HepG2 (cell line): ENCODE measurements around the gene LGALS4. TPM values are rescaled to one million over a fixed set of nuclear protein-coding genes. Genes with fewer than 3 reads are reported as not detected.
A peak's percentile ranks its signal among the peaks of the same experiment; 100 is the strongest.

Experiments
- ELF4 ChIP-seq: sonication (generic); formaldehyde crosslinking; IDR thresholded peaks from 2 replicates; pipeline ENCODE4 v1.5.0; 2020; ENCODE audit warnings: missing genetic modification reagents, mild to moderate bottlenecking, moderate library complexity, borderline replicate concordance
- HNRNPL ChIP-seq: fragments of 200-400 bp; formaldehyde crosslinking; IDR thresholded peaks from 2 replicates; pipeline ENCODE4 v1.6.1; 2017; ENCODE audit warnings: mild to moderate bottlenecking, low read depth, low read length
- HOXA3 ChIP-seq: sonication (generic); formaldehyde crosslinking; IDR thresholded peaks from 2 replicates; pipeline ENCODE4 v1.5.0; 2020; ENCODE audit warnings: missing genetic modification reagents
- KDM2A ChIP-seq: sonication (generic); formaldehyde crosslinking; IDR thresholded peaks from 2 replicates; pipeline ENCODE4 v1.4.0; 2020; ENCODE audit warnings: low read depth, missing genetic modification reagents, borderline replicate concordance
- KLF13 ChIP-seq: sonication (generic); formaldehyde crosslinking; IDR thresholded peaks from 2 replicates; pipeline ENCODE4 v1.4.0; 2020; ENCODE audit warnings: mild to moderate bottlenecking, missing genetic modification reagents
- KLF16 ChIP-seq, 2 experiments: sonication (generic) in 1 of 2; formaldehyde crosslinking in 1 of 2; IDR thresholded peaks; 2 replicates each; pipeline versions ENCODE4 v1.6.1 to v1.8.0; 2016 to 2023; ENCODE audit warnings: missing genetic modification reagents in 2 of 2, missing compliant biosample characterization in 1 of 2
- KMT2A ChIP-seq: sonication (generic); formaldehyde crosslinking; IDR thresholded peaks from 2 replicates; pipeline ENCODE4 v1.4.0; 2020; ENCODE audit warnings: missing genetic modification reagents
- MLXIP ChIP-seq: sonication (generic); formaldehyde crosslinking; IDR thresholded peaks from 2 replicates; pipeline ENCODE4 v1.9.0; 2021; ENCODE audit warnings: missing genetic modification reagents, borderline replicate concordance
- MYPOP ChIP-seq: sonication (generic); formaldehyde crosslinking; IDR thresholded peaks from 2 replicates; pipeline ENCODE4 v1.8.1; 2023; ENCODE audit warnings: mild to moderate bottlenecking, moderate library complexity, missing genetic modification reagents
- NFKB2 ChIP-seq: sonication (generic); formaldehyde crosslinking; IDR thresholded peaks from 2 replicates; pipeline ENCODE4 v1.4.0; 2020; ENCODE audit warnings: missing genetic modification reagents, borderline replicate concordance
- PATZ1 ChIP-seq: sonication (generic); formaldehyde crosslinking; IDR thresholded peaks from 2 replicates; pipeline ENCODE4 v1.4.0; 2020; ENCODE audit warnings: missing genetic modification reagents
- PHF21A ChIP-seq: sonication (generic); formaldehyde crosslinking; IDR thresholded peaks from 2 replicates; pipeline ENCODE4 v1.5.0; 2020; ENCODE audit warnings: mild to moderate bottlenecking, missing genetic modification reagents
- POLR2G ChIP-seq: fragments of 200-400 bp; formaldehyde crosslinking; IDR thresholded peaks from 2 replicates; pipeline ENCODE4 v1.6.1; 2018; ENCODE audit warnings: mild to moderate bottlenecking, low read depth, low read length, moderate library complexity
- RFX1 ChIP-seq: fragments of 450-650 bp; IDR thresholded peaks from 2 replicates; pipeline ENCODE4 v1.6.1; 2017
- RXRB ChIP-seq: IDR thresholded peaks from 2 replicates; pipeline ENCODE4 v1.6.1; 2016; ENCODE audit warnings: borderline replicate concordance, missing genetic modification reagents, missing compliant biosample characterization
- SNAI1 ChIP-seq: sonication (generic); formaldehyde crosslinking; IDR thresholded peaks from 2 replicates; pipeline ENCODE4 v1.5.0; 2020; ENCODE audit warnings: mild to moderate bottlenecking, missing genetic modification reagents, borderline replicate concordance
- SP5 ChIP-seq: IDR thresholded peaks from 2 replicates; pipeline ENCODE4 v1.6.1; 2016; ENCODE audit warnings: low read depth, borderline replicate concordance
- TCF7 ChIP-seq: sonication (generic); IDR thresholded peaks from 2 replicates; pipeline ENCODE4 v1.6.1; 2016; ENCODE audit warnings: antibody characterized with exemption, low read depth
- ZNF20 ChIP-seq: sonication (generic); formaldehyde crosslinking; IDR thresholded peaks from 2 replicates; pipeline ENCODE4 v1.4.0; 2020; ENCODE audit warnings: mild to moderate bottlenecking, moderate library complexity, missing genetic modification reagents
- ZNF558 ChIP-seq: sonication (generic); formaldehyde crosslinking; IDR thresholded peaks from 2 replicates; pipeline ENCODE4 v1.9.0; 2022; ENCODE audit warnings: mild to moderate bottlenecking, missing genetic modification reagents, borderline replicate concordance
- ZNF674 ChIP-seq: sonication (generic); formaldehyde crosslinking; IDR thresholded peaks from 2 replicates; pipeline ENCODE4 v1.5.0; 2020; ENCODE audit warnings: low read depth, mild to moderate bottlenecking, missing genetic modification reagents
- polyA plus RNA-seq, 8 experiments: library from polyadenylated mRNA; depleted of rRNA in 3 of 8; stranded (reverse) in 7 of 8; unstranded in 1 of 8; fragments of >200 nt; fragmentation: Illumina TruSeq in 4 of 8; extraction: Trizol in 4 of 8; gene quantifications; 2 replicates each; pipeline versions ENCODE4 v1.2.1 to v1.2.3, GENCODE V29; 2011 to 2016; ENCODE audit warnings: low read depth in 4 of 8, missing spikeins in 1 of 8, mixed read lengths in 1 of 8; ENCODE audit not compliant: insufficient read depth in 1 of 8
- total RNA-seq, 5 experiments: library from RNA; depleted of rRNA; stranded (reverse); fragments of >200 nt; fragmentation: Illumina TruSeq; extraction: Trizol; gene quantifications; 2 replicates each; pipeline ENCODE4 v1.2.3, GENCODE V29; 2016; ENCODE audit warnings: low read depth in 1 of 5
- TF ChIP-seq, protein P1 (sequence below): sonication (generic); formaldehyde crosslinking; IDR thresholded peaks from 2 replicates; pipeline ENCODE4 v1.4.0; 2020; ENCODE audit warnings: missing genetic modification reagents, borderline replicate concordance

LGALS4 gene
- total and polyA plus RNA-seq, 2 of the 13 experiments (the other 11 are each of a cell fraction or from before 2014, with no cell fraction given): 0.24 to 0.71 TPM

GRCh38 chr19:38851622-38852230, 39.0 kb upstream of the LGALS4 start (continued):
- TF ChIP-seq, protein P1, sequence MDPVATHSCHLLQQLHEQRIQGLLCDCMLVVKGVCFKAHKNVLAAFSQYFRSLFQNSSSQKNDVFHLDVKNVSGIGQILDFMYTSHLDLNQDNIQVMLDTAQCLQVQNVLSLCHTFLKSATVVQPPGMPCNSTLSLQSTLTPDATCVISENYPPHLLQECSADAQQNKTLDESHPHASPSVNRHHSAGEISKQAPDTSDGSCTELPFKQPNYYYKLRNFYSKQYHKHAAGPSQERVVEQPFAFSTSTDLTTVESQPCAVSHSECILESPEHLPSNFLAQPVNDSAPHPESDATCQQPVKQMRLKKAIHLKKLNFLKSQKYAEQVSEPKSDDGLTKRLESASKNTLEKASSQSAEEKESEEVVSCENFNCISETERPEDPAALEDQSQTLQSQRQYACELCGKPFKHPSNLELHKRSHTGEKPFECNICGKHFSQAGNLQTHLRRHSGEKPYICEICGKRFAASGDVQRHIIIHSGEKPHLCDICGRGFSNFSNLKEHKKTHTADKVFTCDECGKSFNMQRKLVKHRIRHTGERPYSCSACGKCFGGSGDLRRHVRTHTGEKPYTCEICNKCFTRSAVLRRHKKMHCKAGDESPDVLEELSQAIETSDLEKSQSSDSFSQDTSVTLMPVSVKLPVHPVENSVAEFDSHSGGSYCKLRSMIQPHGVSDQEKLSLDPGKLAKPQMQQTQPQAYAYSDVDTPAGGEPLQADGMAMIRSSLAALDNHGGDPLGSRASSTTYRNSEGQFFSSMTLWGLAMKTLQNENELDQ (CRISPR knock-in tag): no peak
- no peak for TF ChIP-seq ELF4 (CRISPR knock-in tag)
- peak; percentile 39; the same call in 1 of the 2 replicates for TF ChIP-seq PHF21A
- no peak for TF ChIP-seq KLF13 (CRISPR knock-in tag)
- TF ChIP-seq HNRNPL: 0 out of 2 replicates have a peak, but pooled peaks have one; percentile 14
- TF ChIP-seq PATZ1 (CRISPR knock-in tag): peak; percentile 77
- TF ChIP-seq KMT2A (CRISPR knock-in tag): no peak
- TF ChIP-seq MLXIP (CRISPR knock-in tag): no peak
- TF ChIP-seq HOXA3: peak; percentile 77
- TF ChIP-seq SNAI1: no peak
- peak; percentile 61; the same call in 1 of the 2 replicates for TF ChIP-seq KDM2A (CRISPR knock-in tag)
- peak in 1 of 2 experiments; percentile 83; a peak in 2 of 4 replicates for TF ChIP-seq KLF16 (CRISPR knock-in tag; IDR thresholded peaks at IDR 0.05)
- TF ChIP-seq ZNF20 (CRISPR knock-in tag): no peak
- TF ChIP-seq ZNF558 (CRISPR knock-in tag): no peak
- peak; percentile 76; the same call in 1 of the 2 replicates for TF ChIP-seq NFKB2 (CRISPR knock-in tag)
- peak; percentile 90 for TF ChIP-seq SP5 (CRISPR knock-in tag)
- TF ChIP-seq RXRB (CRISPR knock-in tag): peak; percentile 50
- no peak for TF ChIP-seq RFX1
- TF ChIP-seq ZNF674 (CRISPR knock-in tag): no peak
- TF ChIP-seq POLR2G: peak; percentile 68
- no peak for TF ChIP-seq TCF7
- no peak for TF ChIP-seq MYPOP (CRISPR knock-in tag)
